Measurements from ENCODE around the gene FOXP1. TPM values are rescaled to one million over a fixed set of nuclear protein-coding genes. Genes with fewer than 3 reads are reported as not detected.

FOXP1 gene
- total and polyA plus RNA-seq, 2 of the 13 experiments (the other 11 are each of a cell fraction or from before 2014, with no cell fraction given): 40.4 to 59.0 TPM

DNA sequence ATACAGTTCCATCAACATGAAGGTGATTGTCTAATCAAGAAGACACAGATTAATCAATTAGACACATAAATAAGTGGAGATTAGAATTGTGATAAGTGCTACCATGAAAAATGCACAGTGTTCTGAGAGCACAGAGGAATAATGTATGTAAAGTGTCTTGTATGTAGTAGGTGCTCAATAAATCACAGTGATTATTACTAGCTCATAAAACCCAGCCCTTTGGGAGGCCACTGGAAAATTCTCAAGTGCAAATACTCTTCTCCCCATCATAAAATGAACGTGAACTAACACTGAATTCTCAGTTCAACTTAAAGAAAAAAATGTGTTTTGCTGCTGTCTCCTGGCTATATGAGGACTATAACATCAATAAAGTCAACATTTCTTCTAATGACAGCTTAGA is 368.2 kb downstream of the FOXP1 start (continued):
- TF ChIP-seq HOXA9 (CRISPR knock-in tag; IDR thresholded peaks at IDR 0.05; ENCODE audit: borderline replicate concordance) (no peak), KMT2B (CRISPR knock-in tag; IDR thresholded peaks at IDR 0.05) (no peak), ZKSCAN8 (CRISPR knock-in tag; IDR thresholded peaks at IDR 0.05; ENCODE audit: borderline replicate concordance) (no peak), SKI (IDR thresholded peaks at IDR 0.05; ENCODE audit: partially characterized antibody) (no peak)
- TF ChIP-seq, protein P1, sequence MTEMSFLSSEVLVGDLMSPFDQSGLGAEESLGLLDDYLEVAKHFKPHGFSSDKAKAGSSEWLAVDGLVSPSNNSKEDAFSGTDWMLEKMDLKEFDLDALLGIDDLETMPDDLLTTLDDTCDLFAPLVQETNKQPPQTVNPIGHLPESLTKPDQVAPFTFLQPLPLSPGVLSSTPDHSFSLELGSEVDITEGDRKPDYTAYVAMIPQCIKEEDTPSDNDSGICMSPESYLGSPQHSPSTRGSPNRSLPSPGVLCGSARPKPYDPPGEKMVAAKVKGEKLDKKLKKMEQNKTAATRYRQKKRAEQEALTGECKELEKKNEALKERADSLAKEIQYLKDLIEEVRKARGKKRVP (CRISPR knock-in tag; IDR thresholded peaks at IDR 0.05): no peak

DNA sequence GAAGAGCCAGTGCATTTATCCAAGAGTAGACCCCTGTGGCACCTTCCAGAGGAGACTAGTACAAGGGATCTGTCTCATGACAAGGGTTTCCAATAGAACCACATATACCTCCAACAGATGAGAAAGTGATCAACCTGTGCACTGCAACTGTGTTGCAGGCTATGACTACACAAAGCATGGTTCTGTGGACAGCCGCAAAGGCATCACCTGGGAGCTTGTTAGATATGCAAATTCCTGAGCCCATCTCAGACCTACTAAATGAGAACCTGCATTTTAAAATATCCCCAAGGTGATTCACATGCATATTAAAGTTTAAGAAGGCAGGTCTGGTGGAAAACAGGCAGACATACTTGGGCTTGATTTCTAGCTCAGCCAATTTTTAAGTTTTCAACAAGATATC is 368.7 kb downstream of the FOXP1 start:
- Histone ChIP-seq H3K9ac (ENCODE audit: insufficient read depth, low read depth, low read length) (no peak overlapping the region), H3K4me2 (ENCODE audit: low read depth, low read length) (no peak overlapping the region), H3K9me3 (ENCODE audit: low read length) (no peaks in the 10 kb centered on the region), H3K27me3 (ENCODE audit: control insufficient read depth in 1 of 2, insufficient read depth in 2 of 2, low read length in 2 of 2) (no peaks in the 10 kb centered on the region), H3K79me2 (ENCODE audit: insufficient read depth, low read length) (peaks cover 8% of the 10 kb centered on the region), H4K20me1 (ENCODE audit: insufficient read depth, low read length) (no peaks in the 10 kb centered on the region), H3K27ac (ENCODE audit: extremely low read length, insufficient read depth, low read length) (no peak overlapping the region), H3K4me1 (ENCODE audit: insufficient read depth, low read length) (peaks cover 39% of the 10 kb centered on the region), H3K4me3 (replicated peaks in 1 of 3; ENCODE audit: insufficient read depth in 1 of 3, low read depth in 2 of 3, low read length in 3 of 3) (no peak overlapping the region), H3K36me3 (replicated peaks in 1 of 2; ENCODE audit: control insufficient read depth in 1 of 2, insufficient read depth in 2 of 2, low read length in 2 of 2) (peaks cover 3 to 5% of the 10 kb centered on the region in 2 experiments; a peak in 1 of 5 replicates), H2AFZ (ENCODE audit: low read length) (no peak overlapping the region)
- intact Hi-C loops (cut with micrococcal nuclease; ENCODE audit: unreplicated experiment): no loop called here
- POLR2A ChIA-PET: no interaction called here
- FAIRE-seq (no peak), ATAC-seq (no peak), DNase-seq (ENCODE audit: low spot score) (no peak)
- no TSS peak for BruUV-seq (replicated peaks)
- TF ChIP-seq, protein P2, sequence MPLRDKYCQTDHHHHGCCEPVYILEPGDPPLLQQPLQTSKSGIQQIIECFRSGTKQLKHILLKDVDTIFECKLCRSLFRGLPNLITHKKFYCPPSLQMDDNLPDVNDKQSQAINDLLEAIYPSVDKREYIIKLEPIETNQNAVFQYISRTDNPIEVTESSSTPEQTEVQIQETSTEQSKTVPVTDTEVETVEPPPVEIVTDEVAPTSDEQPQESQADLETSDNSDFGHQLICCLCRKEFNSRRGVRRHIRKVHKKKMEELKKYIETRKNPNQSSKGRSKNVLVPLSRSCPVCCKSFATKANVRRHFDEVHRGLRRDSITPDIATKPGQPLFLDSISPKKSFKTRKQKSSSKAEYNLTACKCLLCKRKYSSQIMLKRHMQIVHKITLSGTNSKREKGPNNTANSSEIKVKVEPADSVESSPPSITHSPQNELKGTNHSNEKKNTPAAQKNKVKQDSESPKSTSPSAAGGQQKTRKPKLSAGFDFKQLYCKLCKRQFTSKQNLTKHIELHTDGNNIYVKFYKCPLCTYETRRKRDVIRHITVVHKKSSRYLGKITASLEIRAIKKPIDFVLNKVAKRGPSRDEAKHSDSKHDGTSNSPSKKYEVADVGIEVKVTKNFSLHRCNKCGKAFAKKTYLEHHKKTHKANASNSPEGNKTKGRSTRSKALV (CRISPR knock-in tag; IDR thresholded peaks at IDR 0.05): no peak
- TF ChIP-seq ZHX1 (CRISPR knock-in tag; IDR thresholded peaks at IDR 0.05; ENCODE audit: low read depth) (no peak), ZNF552 (CRISPR knock-in tag; IDR thresholded peaks at IDR 0.05; ENCODE audit: borderline replicate concordance) (no peak), MIER3 (CRISPR knock-in tag; IDR thresholded peaks at IDR 0.05; ENCODE audit: borderline replicate concordance) (no peak), MED1 (CRISPR knock-in tag; IDR thresholded peaks at IDR 0.05) (no peak), GATA4 (IDR thresholded peaks at IDR 0.05; ENCODE audit: borderline replicate concordance, low read depth) (no peak), TEAD2 (CRISPR knock-in tag; IDR thresholded peaks at IDR 0.05) (no peak), ATF7 (IDR thresholded peaks at IDR 0.05) (no peak), ATF7 (CRISPR knock-in tag; IDR thresholded peaks at IDR 0.05) (no peak), RORA (CRISPR knock-in tag; IDR thresholded peaks at IDR 0.05) (no peak)
- TF ChIP-seq, protein P3, sequence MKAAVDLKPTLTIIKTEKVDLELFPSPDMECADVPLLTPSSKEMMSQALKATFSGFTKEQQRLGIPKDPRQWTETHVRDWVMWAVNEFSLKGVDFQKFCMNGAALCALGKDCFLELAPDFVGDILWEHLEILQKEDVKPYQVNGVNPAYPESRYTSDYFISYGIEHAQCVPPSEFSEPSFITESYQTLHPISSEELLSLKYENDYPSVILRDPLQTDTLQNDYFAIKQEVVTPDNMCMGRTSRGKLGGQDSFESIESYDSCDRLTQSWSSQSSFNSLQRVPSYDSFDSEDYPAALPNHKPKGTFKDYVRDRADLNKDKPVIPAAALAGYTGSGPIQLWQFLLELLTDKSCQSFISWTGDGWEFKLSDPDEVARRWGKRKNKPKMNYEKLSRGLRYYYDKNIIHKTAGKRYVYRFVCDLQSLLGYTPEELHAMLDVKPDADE (CRISPR knock-in tag; IDR thresholded peaks at IDR 0.05): no peak
- TF ChIP-seq, protein P4, sequence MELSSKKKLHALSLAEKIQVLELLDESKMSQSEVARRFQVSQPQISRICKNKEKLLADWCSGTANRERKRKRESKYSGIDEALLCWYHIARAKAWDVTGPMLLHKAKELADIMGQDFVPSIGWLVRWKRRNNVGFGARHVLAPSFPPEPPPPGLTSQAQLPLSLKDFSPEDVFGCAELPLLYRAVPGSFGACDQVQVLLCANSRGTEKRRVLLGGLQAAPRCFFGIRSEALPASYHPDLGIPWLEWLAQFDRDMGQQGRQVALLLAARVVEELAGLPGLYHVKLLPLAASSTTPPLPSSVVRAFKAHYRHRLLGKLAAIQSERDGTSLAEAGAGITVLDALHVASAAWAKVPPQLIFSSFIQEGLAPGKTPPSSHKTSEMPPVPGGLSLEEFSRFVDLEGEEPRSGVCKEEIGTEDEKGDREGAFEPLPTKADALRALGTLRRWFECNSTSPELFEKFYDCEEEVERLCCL (CRISPR knock-in tag; IDR thresholded peaks at IDR 0.05; ENCODE audit: borderline replicate concordance): no peak
- WGBS (ENCODE audit: low lambda C conversion rate): no CpG with 5 or more reads among the region's 1 CpG
- CTCF ChIA-PET (ENCODE audit: low intra/inter-chr PET ratio, low total read pairs): no interaction called here
- in situ Hi-C loops (cut with HindIII; ENCODE audit: extremely low pct_ligation_motif_present, low pct_unique_long_range_greater_than_20kb): no loop called here
